K562 (cell line): ENCODE results near the gene LY6G6D. TPM values are rescaled to one million over a fixed set of nuclear protein-coding genes. Genes with fewer than 3 reads are reported as not detected.

Source experiments
- ERF ChIP-seq: fragments of 450-650 bp; formaldehyde crosslinking; IDR thresholded peaks from 2 replicates; pipeline ENCODE4 v1.4.0; 2020; ENCODE audit warnings: mild to moderate bottlenecking, mixed read lengths
- RBM14 ChIP-seq: fragments of 200-400 bp; formaldehyde crosslinking; IDR thresholded peaks from 2 replicates; pipeline ENCODE4 v1.6.1; 2018; ENCODE audit warnings: low read depth, mild to moderate bottlenecking, low read length, moderate library complexity, borderline replicate concordance; ENCODE audit not compliant: insufficient read depth
- RREB1 ChIP-seq: fragments of 250-450 bp; sonication (Bioruptor Pico); IDR thresholded peaks from 2 replicates; pipeline ENCODE4 v1.4.0; 2020
- TARDBP ChIP-seq: fragments of 450-650 bp; IDR thresholded peaks from 2 replicates; pipeline ENCODE4 v1.6.1; 2016
- TRIM25 ChIP-seq: fragments of 450-650 bp; IDR thresholded peaks from 2 replicates; pipeline ENCODE4 v1.7.0; 2016; ENCODE audit warnings: borderline replicate concordance
- ZNF253 ChIP-seq: fragments of 250-450 bp; sonication (Bioruptor Pico); conservative IDR thresholded peaks from 2 replicates; pipeline ENCODE4 v1.6.1; 2021; ENCODE audit warnings: mild to moderate bottlenecking
- ZNF583 ChIP-seq: fragments of 250-450 bp; sonication (Bioruptor Pico); IDR thresholded peaks from 2 replicates; pipeline ENCODE4 v1.4.0; 2020
- ZNF586 ChIP-seq: fragments of 450-650 bp; formaldehyde crosslinking; conservative IDR thresholded peaks from 2 replicates; pipeline ENCODE4 v1.4.0; 2020; ENCODE audit warnings: mild to moderate bottlenecking, moderate library complexity
- ZNF609 ChIP-seq: sonication (generic); formaldehyde crosslinking; IDR thresholded peaks from 2 replicates; pipeline ENCODE4 v1.8.1; 2023; ENCODE audit warnings: missing genetic modification reagents, mild to moderate bottlenecking, borderline replicate concordance
- ZZZ3 ChIP-seq: fragments of 450-650 bp; IDR thresholded peaks from 2 replicates; pipeline ENCODE4 v1.6.1; 2016; ENCODE audit warnings: antibody characterized with exemption, mild to moderate bottlenecking, moderate library complexity
- polyA plus RNA-seq, 8 experiments: library from polyadenylated mRNA; depleted of rRNA in 4 of 8; stranded (reverse) in 5 of 8; unstranded in 3 of 8; fragments of >200 nt; fragmentation: Nextera tagmentation in 2 of 8; fragmentation: Illumina TruSeq in 1 of 8; extraction: Ambion mirVana in 2 of 8; extraction: Trizol in 1 of 8; gene quantifications; 2 replicates each; pipeline versions ENCODE4 v1.2.1 to v1.2.3, GENCODE V29; 2011 to 2014; ENCODE audit warnings: inconsistent platforms in 1 of 8, missing spikeins in 1 of 8
- total RNA-seq, 7 experiments: library from RNA; depleted of rRNA in 6 of 7; stranded (reverse); fragments of >200 nt in 6 of 7; fragmentation: Illumina TruSeq in 2 of 7; extraction: Trizol in 2 of 7; gene quantifications; 2 replicates each; pipeline versions ENCODE4 v1.2.1 to v1.2.3, GENCODE V29; 2011 to 2021; ENCODE audit warnings: low replicate concordance in 1 of 7
- TF ChIP-seq, protein P1 (sequence below), 2 experiments: fragments of 450-650 bp in 1 of 2; sonication (generic) in 1 of 2; formaldehyde crosslinking in 1 of 2; IDR thresholded peaks in 1 of 2; conservative IDR thresholded peaks in 1 of 2; 2 replicates each; pipeline versions ENCODE4 v1.6.1 to v1.8.1; 2016 to 2023; ENCODE audit warnings: mild to moderate bottlenecking in 2 of 2, moderate library complexity in 2 of 2, inconsistent platforms in 1 of 2, missing genetic modification reagents in 1 of 2
- TF ChIP-seq, protein P2 (sequence below): sonication (generic); formaldehyde crosslinking; IDR thresholded peaks from 2 replicates; pipeline ENCODE4 v1.8.0; 2022; ENCODE audit warnings: missing genetic modification reagents, mild to moderate bottlenecking, moderate library complexity, borderline replicate concordance

Gene LY6G6D
- total and polyA plus RNA-seq, 9 of the 15 experiments (the other 6 are each of a cell fraction or from before 2014, with no cell fraction given) = 0.30 to 0.38 TPM; not detected in 7

DNA sequence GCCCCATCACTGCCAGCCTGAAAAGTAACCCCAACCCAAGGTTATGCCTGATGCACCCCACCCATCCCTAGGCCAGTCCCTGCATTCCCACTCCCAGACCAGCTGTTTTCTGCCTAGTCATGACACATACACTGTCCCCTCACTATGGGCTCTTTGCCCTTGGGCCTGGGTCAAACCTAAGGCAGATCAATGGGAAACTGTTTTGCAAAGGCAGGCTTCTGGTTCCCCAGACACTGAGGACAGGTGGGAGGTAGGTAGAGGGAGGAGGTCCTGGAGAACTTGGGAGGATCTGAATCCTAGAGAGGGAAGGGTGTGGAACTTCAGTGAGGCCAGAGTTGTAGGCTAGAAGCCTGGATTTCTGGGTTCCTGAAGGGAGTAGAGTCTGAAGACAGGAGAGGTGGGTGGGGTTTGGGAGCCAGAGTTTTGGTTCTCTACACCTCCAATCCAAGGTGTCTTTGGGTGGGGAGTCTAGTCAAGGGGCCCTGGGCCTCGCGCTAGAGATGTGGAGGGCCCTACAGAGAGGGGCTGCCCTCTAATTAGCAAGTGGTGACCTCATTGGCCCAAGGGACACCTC, 19.2 kb downstream of the LY6G6D start (continued):
- no peak for TF ChIP-seq RBM14
- TF ChIP-seq, protein P1, sequence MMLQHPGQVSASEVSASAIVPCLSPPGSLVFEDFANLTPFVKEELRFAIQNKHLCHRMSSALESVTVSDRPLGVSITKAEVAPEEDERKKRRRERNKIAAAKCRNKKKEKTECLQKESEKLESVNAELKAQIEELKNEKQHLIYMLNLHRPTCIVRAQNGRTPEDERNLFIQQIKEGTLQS (IDR thresholded peaks at IDR 0.05) = no peak
- TF ChIP-seq, protein P1 (CRISPR knock-in tag; conservative IDR thresholded peaks at IDR 0.05) = 0 out of 2 replicates have a peak, but pooled peaks have one; percentile 96
- TF ChIP-seq ZNF586 (CRISPR knock-in tag) = 0 out of 2 replicates have a peak, but pooled peaks have one; percentile 5
- no peak for TF ChIP-seq ZNF253
- TF ChIP-seq, protein P2, sequence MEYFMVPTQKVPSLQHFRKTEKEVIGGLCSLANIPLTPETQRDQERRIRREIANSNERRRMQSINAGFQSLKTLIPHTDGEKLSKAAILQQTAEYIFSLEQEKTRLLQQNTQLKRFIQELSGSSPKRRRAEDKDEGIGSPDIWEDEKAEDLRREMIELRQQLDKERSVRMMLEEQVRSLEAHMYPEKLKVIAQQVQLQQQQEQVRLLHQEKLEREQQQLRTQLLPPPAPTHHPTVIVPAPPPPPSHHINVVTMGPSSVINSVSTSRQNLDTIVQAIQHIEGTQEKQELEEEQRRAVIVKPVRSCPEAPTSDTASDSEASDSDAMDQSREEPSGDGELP (CRISPR knock-in tag) = no peak
- no peak for TF ChIP-seq ZZZ3
- TF ChIP-seq ZNF609 (CRISPR knock-in tag) = peak; percentile 86
- TF ChIP-seq RREB1 = no peak
- no peak for TF ChIP-seq ZNF583 (CRISPR knock-in tag)
- peak; percentile 56; the same call in 1 of the 2 replicates for TF ChIP-seq TRIM25
- no peak for TF ChIP-seq ERF (CRISPR knock-in tag)
- TF ChIP-seq TARDBP = no peak
